ENCODE data around the gene ODAD2. TPM values are rescaled to one million over a fixed set of nuclear protein-coding genes. Genes with fewer than 3 reads are reported as not detected.
A peak's percentile ranks its signal among the peaks of the same experiment; 100 is the strongest.

The ODAD2 gene
- total RNA-seq, 2 experiments from 2014 or later = 0.22 to 0.55 TPM

- peaks cover 8% of the 10 kb centered on the region for H3K9me3 Mint-ChIP-seq
- intact Hi-C loops (cut with micrococcal nuclease) = no loop called here
- H3K27me3 Mint-ChIP-seq (ENCODE audit: low read depth) = no peaks in the 10 kb centered on the region
- H3K27ac Mint-ChIP-seq = no peak overlapping the region
- no peak for DNase-seq
- H3K36me3 Mint-ChIP-seq (ENCODE audit: low read depth) = no peaks in the 10 kb centered on the region
- H3K4me3 Mint-ChIP-seq = no peak overlapping the region
- H3K4me1 Mint-ChIP-seq (ENCODE audit: low read depth) = peaks cover 1% of the 10 kb centered on the region
- CTCF ChIA-PET = no interaction called here
These were observed 109.4 kb downstream of the ODAD2 start for GRCh38 chr10:27889518-27889917.

GRCh38 chr10:27884185-27884641 is 114.7 kb downstream of the ODAD2 start:
- Mint-ChIP-seq H3K36me3 (ENCODE audit: low read depth) (no peaks in the 10 kb centered on the region), H3K4me3 (no peak overlapping the region), H3K27ac (peak overlapping the region; percentile 43), H3K27me3 (ENCODE audit: low read depth) (no peaks in the 10 kb centered on the region), H3K9me3 (peaks cover 11% of the 10 kb centered on the region), H3K4me1 (ENCODE audit: low read depth) (peaks cover 9% of the 10 kb centered on the region)
- DNase-seq = no peak
- intact Hi-C loops (cut with micrococcal nuclease) = no loop called here
- CTCF ChIA-PET = no interaction called here

- no peaks in the 10 kb centered on the region for H3K36me3 Mint-ChIP-seq (ENCODE audit: low read depth)
- no peak overlapping the region for H3K4me3 Mint-ChIP-seq
- peaks cover 3% of the 10 kb centered on the region for H3K27me3 Mint-ChIP-seq (ENCODE audit: low read depth)
- no peak for DNase-seq
- intact Hi-C loops (cut with micrococcal nuclease) = no loop called here
- H3K9me3 Mint-ChIP-seq = no peaks in the 10 kb centered on the region
- no peak overlapping the region for H3K27ac Mint-ChIP-seq
- CTCF ChIA-PET = interaction anchor here (0.8 kb wide), 1 partner anchor 12 kb away, joined by 3 read pairs; no protein-coding TSS in a partner anchor
- no peaks in the 10 kb centered on the region for H3K4me1 Mint-ChIP-seq (ENCODE audit: low read depth)
These were observed 120.6 kb downstream of the ODAD2 start for GRCh38 chr10:27878281-27878680.

GRCh38 chr10:27865221-27865635 is 133.7 kb downstream of the ODAD2 start:
- peaks cover 8% of the 10 kb centered on the region for H3K27me3 Mint-ChIP-seq (ENCODE audit: low read depth)
- H3K4me1 Mint-ChIP-seq (ENCODE audit: low read depth) = no peaks in the 10 kb centered on the region
- no peak overlapping the region for H3K27ac Mint-ChIP-seq
- H3K9me3 Mint-ChIP-seq = peaks cover 5% of the 10 kb centered on the region
- no peak for DNase-seq
- intact Hi-C loops (cut with micrococcal nuclease) = loop anchor here (2.0 kb wide), 1 partner anchor 314 kb away; no protein-coding TSS in a partner anchor
- no peak overlapping the region for H3K4me3 Mint-ChIP-seq
- CTCF ChIA-PET = no interaction called here
- no peaks in the 10 kb centered on the region for H3K36me3 Mint-ChIP-seq (ENCODE audit: low read depth)

GRCh38 chr10:27861781-27862180 is 137.1 kb downstream of the ODAD2 start:
- H3K27ac Mint-ChIP-seq = no peak overlapping the region
- H3K4me1 Mint-ChIP-seq (ENCODE audit: low read depth) = no peaks in the 10 kb centered on the region
- H3K4me3 Mint-ChIP-seq = no peak overlapping the region
- H3K36me3 Mint-ChIP-seq (ENCODE audit: low read depth) = no peaks in the 10 kb centered on the region
- no peaks in the 10 kb centered on the region for H3K9me3 Mint-ChIP-seq
- DNase-seq = no peak
- peaks cover 8% of the 10 kb centered on the region for H3K27me3 Mint-ChIP-seq (ENCODE audit: low read depth)
- CTCF ChIA-PET = no interaction called here
- intact Hi-C loops (cut with micrococcal nuclease) = no loop called here

- no peaks in the 10 kb centered on the region for H3K36me3 Mint-ChIP-seq (ENCODE audit: low read depth)
- H3K4me1 Mint-ChIP-seq (ENCODE audit: low read depth) = no peaks in the 10 kb centered on the region
- no peak for DNase-seq
- intact Hi-C loops (cut with micrococcal nuclease) = no loop called here
- no peak overlapping the region for H3K4me3 Mint-ChIP-seq
- H3K9me3 Mint-ChIP-seq = no peaks in the 10 kb centered on the region
- H3K27ac Mint-ChIP-seq = no peak overlapping the region
- no peaks in the 10 kb centered on the region for H3K27me3 Mint-ChIP-seq (ENCODE audit: low read depth)
- CTCF ChIA-PET = no interaction called here
These were observed 141.3 kb downstream of the ODAD2 start for GRCh38 chr10:27857616-27858015.

GRCh38 chr10:27844223-27844622 is 154.7 kb downstream of the ODAD2 start:
- CTCF ChIA-PET = no interaction called here
- Mint-ChIP-seq H3K27ac (no peak overlapping the region), H3K4me1 (ENCODE audit: low read depth) (no peaks in the 10 kb centered on the region), H3K36me3 (ENCODE audit: low read depth) (no peaks in the 10 kb centered on the region), H3K9me3 (peaks cover 11% of the 10 kb centered on the region), H3K4me3 (no peak overlapping the region), H3K27me3 (ENCODE audit: low read depth) (peaks cover 8% of the 10 kb centered on the region)
- DNase-seq = no peak
- intact Hi-C loops (cut with micrococcal nuclease) = no loop called here

- no peaks in the 10 kb centered on the region for H3K9me3 Mint-ChIP-seq
- no peak overlapping the region for H3K4me3 Mint-ChIP-seq
- peaks cover 6% of the 10 kb centered on the region for H3K27me3 Mint-ChIP-seq (ENCODE audit: low read depth)
- H3K36me3 Mint-ChIP-seq (ENCODE audit: low read depth) = no peaks in the 10 kb centered on the region
- DNase-seq = no peak
- CTCF ChIA-PET = no interaction called here
- no peaks in the 10 kb centered on the region for H3K4me1 Mint-ChIP-seq (ENCODE audit: low read depth)
- no peak overlapping the region for H3K27ac Mint-ChIP-seq
- intact Hi-C loops (cut with micrococcal nuclease) = no loop called here
These were observed 160.0 kb downstream of the ODAD2 start for GRCh38 chr10:27838901-27839300.

GRCh38 chr10:27838361-27838760 is 160.5 kb downstream of the ODAD2 start:
- Mint-ChIP-seq H3K36me3 (ENCODE audit: low read depth) (no peaks in the 10 kb centered on the region), H3K27ac (no peak overlapping the region), H3K9me3 (no peaks in the 10 kb centered on the region), H3K4me1 (ENCODE audit: low read depth) (no peaks in the 10 kb centered on the region), H3K4me3 (no peak overlapping the region), H3K27me3 (ENCODE audit: low read depth) (peaks cover 6% of the 10 kb centered on the region)
- intact Hi-C loops (cut with micrococcal nuclease) = no loop called here
- CTCF ChIA-PET = interaction anchor here (0.6 kb wide), 1 partner anchor 532 kb away, joined by 4 read pairs; no protein-coding TSS in a partner anchor
- DNase-seq = no peak

GRCh38 chr10:27834476-27834875 is 164.4 kb downstream of the ODAD2 start:
- no peak overlapping the region for H3K27ac Mint-ChIP-seq
- intact Hi-C loops (cut with micrococcal nuclease) = no loop called here
- CTCF ChIA-PET = no interaction called here
- no peaks in the 10 kb centered on the region for H3K9me3 Mint-ChIP-seq
- H3K27me3 Mint-ChIP-seq (ENCODE audit: low read depth) = peaks cover 3% of the 10 kb centered on the region
- DNase-seq = no peak
- H3K4me1 Mint-ChIP-seq (ENCODE audit: low read depth) = no peaks in the 10 kb centered on the region
- H3K36me3 Mint-ChIP-seq (ENCODE audit: low read depth) = no peaks in the 10 kb centered on the region
- no peak overlapping the region for H3K4me3 Mint-ChIP-seq

- peaks cover 3% of the 10 kb centered on the region for H3K27me3 Mint-ChIP-seq (ENCODE audit: low read depth)
- no peak overlapping the region for H3K4me3 Mint-ChIP-seq
- CTCF ChIA-PET = no interaction called here
- H3K27ac Mint-ChIP-seq = no peak overlapping the region
- intact Hi-C loops (cut with micrococcal nuclease) = no loop called here
- H3K9me3 Mint-ChIP-seq = no peaks in the 10 kb centered on the region
- no peak for DNase-seq
- no peaks in the 10 kb centered on the region for H3K4me1 Mint-ChIP-seq (ENCODE audit: low read depth)
- H3K36me3 Mint-ChIP-seq (ENCODE audit: low read depth) = no peaks in the 10 kb centered on the region
These were observed 165.1 kb downstream of the ODAD2 start for GRCh38 chr10:27833792-27834191.

GRCh38 chr10:27832826-27833225 is 166.1 kb downstream of the ODAD2 start:
- no peaks in the 10 kb centered on the region for H3K4me1 Mint-ChIP-seq (ENCODE audit: low read depth)
- peaks cover 3% of the 10 kb centered on the region for H3K27me3 Mint-ChIP-seq (ENCODE audit: low read depth)
- DNase-seq = no peak
- intact Hi-C loops (cut with micrococcal nuclease) = no loop called here
- no peak overlapping the region for H3K4me3 Mint-ChIP-seq
- H3K27ac Mint-ChIP-seq = no peak overlapping the region
- H3K9me3 Mint-ChIP-seq = no peaks in the 10 kb centered on the region
- CTCF ChIA-PET = no interaction called here
- no peaks in the 10 kb centered on the region for H3K36me3 Mint-ChIP-seq (ENCODE audit: low read depth)

- Mint-ChIP-seq H3K27ac (no peak overlapping the region), H3K4me3 (no peak overlapping the region), H3K4me1 (ENCODE audit: low read depth) (no peaks in the 10 kb centered on the region), H3K27me3 (ENCODE audit: low read depth) (peaks cover 6% of the 10 kb centered on the region), H3K36me3 (ENCODE audit: low read depth) (no peaks in the 10 kb centered on the region), H3K9me3 (peaks cover 2% of the 10 kb centered on the region)
- DNase-seq = no peak
- intact Hi-C loops (cut with micrococcal nuclease) = no loop called here
- CTCF ChIA-PET = no interaction called here
These were observed 172.5 kb downstream of the ODAD2 start for GRCh38 chr10:27826369-27826768.

GRCh38 chr10:27822301-27822700 is 176.6 kb downstream of the ODAD2 start:
- Mint-ChIP-seq H3K36me3 (ENCODE audit: low read depth) (no peaks in the 10 kb centered on the region), H3K27me3 (ENCODE audit: low read depth) (peaks cover 3% of the 10 kb centered on the region), H3K4me1 (ENCODE audit: low read depth) (no peaks in the 10 kb centered on the region), H3K4me3 (no peak overlapping the region), H3K27ac (no peak overlapping the region), H3K9me3 (peaks cover 2% of the 10 kb centered on the region)
- DNase-seq = no peak
- CTCF ChIA-PET = no interaction called here
- intact Hi-C loops (cut with micrococcal nuclease) = no loop called here

Measured in activated naive CD4-positive, alpha-beta T cell treated with anti-CD3 and anti-CD28 coated beads for 36 hours (primary cell).